Measurements from ENCODE around the gene SSRP1.

DNA sequence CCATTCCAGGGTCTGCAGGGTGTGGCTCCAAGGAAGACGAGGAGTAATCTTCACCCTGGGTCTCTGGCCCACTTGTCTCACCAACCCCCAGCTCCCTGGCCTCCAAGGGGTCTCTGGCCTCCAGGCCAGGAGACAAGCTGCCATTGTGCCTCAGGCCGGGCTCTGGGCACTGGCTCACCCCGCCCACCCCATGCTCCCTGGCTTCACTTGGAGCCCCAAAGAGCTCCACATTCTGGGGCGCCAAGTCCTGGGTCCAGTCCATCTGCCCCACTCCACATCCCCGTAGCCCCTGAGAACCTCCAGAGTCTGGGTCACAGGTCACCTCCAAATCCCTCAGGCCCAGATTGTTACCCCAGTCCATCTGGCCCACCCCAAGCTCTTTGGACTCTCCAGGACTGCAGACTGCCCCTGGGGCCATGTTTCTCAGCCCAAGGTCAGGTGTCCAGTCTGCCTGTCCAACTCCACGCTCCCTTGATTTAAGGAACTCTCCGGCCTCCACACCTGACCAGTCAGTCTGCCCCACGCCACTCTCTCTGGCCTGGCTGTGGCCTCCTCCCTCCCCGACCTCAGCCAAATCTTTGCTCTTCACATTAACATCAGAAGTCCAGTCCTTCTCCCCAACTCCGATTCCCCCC, 27.1 kb downstream of the SSRP1 start:
- TF ChIP-seq POLR2AphosphoS5 (IDR thresholded peaks at IDR 0.05; ENCODE audit: low read depth, low read length) (no peak), POLR2A (IDR thresholded peaks at IDR 0.05; ENCODE audit: low read depth, low read length) (no peak)

Data from GM12891 (cell line).